A673 (cell line): ENCODE measurements around the gene CPE. TPM values are rescaled to one million over a fixed set of nuclear protein-coding genes. Genes with fewer than 3 reads are reported as not detected.

Experiments used
- BruUV-seq: library from RNA; stranded (reverse); fragments of 400-500 nt; replicated peaks from 2 replicates; lab custom pipeline; 2021; lab: Mats Ljungman, UMichigan
- CTCF ChIA-PET: fragments of 300-600 bp; sonication (Branson Sonifier 250); formaldehyde crosslinking; loops from one replicate; lab custom pipeline; 2022; ENCODE audit warnings: antibody characterized with exemption; lab: Charles Lee
- POLR2A ChIA-PET: fragments of 300-600 bp; sonication (Branson Sonifier 250); formaldehyde crosslinking; loops from one replicate; lab custom pipeline; 2022; ENCODE audit warnings: antibody characterized with exemption; ENCODE audit not compliant: low non-redundant PET; lab: Charles Lee
- DNase-seq: peaks from one replicate; pipeline ENCODE4 v3.0.0-alpha.2; 2015; ENCODE audit warnings: low spot score
- H3K27ac ChIP-seq: fragments of 200-600 bp; sonication (generic); 2 replicates; pipeline ENCODE4 v1.5.1; 2016; ENCODE audit warnings: mixed run types, low read depth, mild to moderate bottlenecking, mixed read lengths, antibody characterized with exemption, low read length; ENCODE audit not compliant: poor library complexity, severe bottlenecking
- H3K27me3 ChIP-seq: fragments of 200-600 bp; sonication (generic); replicated peaks from 2 replicates; pipeline ENCODE4 v1.6.1; 2017; ENCODE audit warnings: mixed run types, low read depth, mild to moderate bottlenecking, mixed read lengths, antibody characterized with exemption, low read length; ENCODE audit not compliant: insufficient read depth, poor library complexity
- H3K36me3 ChIP-seq: fragments of 200-600 bp; sonication (generic); 2 replicates; pipeline ENCODE4 v1.6.1; 2016; ENCODE audit warnings: mixed run types, mild to moderate bottlenecking, mixed read lengths, antibody characterized with exemption, low read length; ENCODE audit not compliant: insufficient read depth, poor library complexity, severe bottlenecking
- H3K4me1 ChIP-seq: fragments of 200-600 bp; sonication (generic); 2 replicates; pipeline ENCODE4 v1.6.1; 2017; ENCODE audit warnings: mixed run types, mild to moderate bottlenecking, mixed read lengths, antibody characterized with exemption, low read length; ENCODE audit not compliant: insufficient read depth, poor library complexity, severe bottlenecking
- H3K4me3 ChIP-seq: fragments of 200-600 bp; sonication (generic); 2 replicates; pipeline ENCODE4 v1.5.1; 2016; ENCODE audit warnings: low read depth, mixed run types, mild to moderate bottlenecking, mixed read lengths, low read length; ENCODE audit not compliant: poor library complexity, severe bottlenecking
- H3K9me3 ChIP-seq: fragments of 200-600 bp; sonication (generic); 2 replicates; pipeline ENCODE4 v1.6.1; 2016; ENCODE audit warnings: mixed run types, low read depth, mild to moderate bottlenecking, mixed read lengths, antibody characterized with exemption, low read length; ENCODE audit not compliant: poor library complexity, severe bottlenecking
- CTCF ChIP-seq: fragments of 300-800, 200-600 bp; sonication (generic); conservative IDR thresholded peaks from 2 replicates; pipeline ENCODE4 v1.5.1; 2017; ENCODE audit warnings: low read depth, mild to moderate bottlenecking, antibody characterized with exemption, low read length, moderate library complexity, mixed read lengths
- EZH2 ChIP-seq: fragments of 200-600 bp; sonication (generic); IDR thresholded peaks from 2 replicates; pipeline ENCODE4 v1.6.1; 2017; ENCODE audit warnings: borderline replicate concordance, low read depth, mild to moderate bottlenecking, mixed read lengths, antibody characterized with exemption, low read length; ENCODE audit not compliant: poor library complexity, severe bottlenecking
- intact Hi-C: fragments of 100-400 bp; cut with micrococcal nuclease; formaldehyde crosslinking; loops from one replicate; pipeline ENCODE4 v1.10.0; 2022; ENCODE audit not compliant: unreplicated experiment
- total RNA-seq: library from RNA; stranded (reverse); gene quantifications from 2 replicates; pipeline ENCODE4 v1.2.3, GENCODE V29; 2021

The CPE gene
- total RNA-seq, 1 experiment from 2014 or later: 27.2 TPM

GRCh38 chr4:165384186-165384585, 5.4 kb downstream of the CPE start:
- intact Hi-C loops: no loop called here
- ChIA-PET CTCF (no interaction called here), POLR2A (no interaction called here)
- BruUV-seq: no TSS peak
- Histone ChIP-seq H3K4me1 (peaks cover 29% of the 10 kb centered on the region), H3K4me3 (no peak overlapping the region), H3K27ac (peak overlapping the region; percentile 20), H3K9me3 (no peaks in the 10 kb centered on the region), H3K27me3 (no peaks in the 10 kb centered on the region), H3K36me3 (no peaks in the 10 kb centered on the region)
- TF ChIP-seq EZH2 (no peak), CTCF (no peak)
- no peak for DNase-seq

DNA sequence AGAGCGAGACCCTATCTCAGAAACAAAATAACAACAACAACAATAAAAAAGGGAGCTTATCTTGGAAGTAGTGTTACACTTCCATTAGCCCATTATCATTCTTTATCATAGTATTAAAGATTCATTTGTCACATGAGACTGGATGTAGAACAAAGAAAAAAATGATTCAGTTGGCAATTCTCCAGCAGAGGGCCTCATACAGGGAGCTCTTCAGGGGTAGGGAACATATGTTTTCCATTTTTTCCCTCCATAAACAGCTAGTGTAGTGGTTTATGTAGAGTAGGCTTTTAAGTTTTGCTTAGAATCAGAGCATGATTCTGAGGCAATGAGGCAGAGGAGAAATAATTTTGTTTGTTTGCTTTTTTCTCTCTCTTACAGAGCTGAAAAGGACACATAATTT, 5.8 kb downstream of the CPE start:
- POLR2A ChIA-PET: no interaction called here
- Histone ChIP-seq H3K9me3 (no peaks in the 10 kb centered on the region), H3K4me1 (peaks cover 27% of the 10 kb centered on the region), H3K27ac (peak overlapping the region; percentile 51), H3K27me3 (no peaks in the 10 kb centered on the region), H3K4me3 (no peak overlapping the region), H3K36me3 (no peaks in the 10 kb centered on the region)
- intact Hi-C loops: no loop called here
- BruUV-seq: no TSS peak
- peak; percentile 30; the same call in 1 of the 2 replicates for TF ChIP-seq CTCF
- no peak for TF ChIP-seq EZH2
- DNase-seq: peak; percentile 78
- CTCF ChIA-PET: no interaction called here

DNA sequence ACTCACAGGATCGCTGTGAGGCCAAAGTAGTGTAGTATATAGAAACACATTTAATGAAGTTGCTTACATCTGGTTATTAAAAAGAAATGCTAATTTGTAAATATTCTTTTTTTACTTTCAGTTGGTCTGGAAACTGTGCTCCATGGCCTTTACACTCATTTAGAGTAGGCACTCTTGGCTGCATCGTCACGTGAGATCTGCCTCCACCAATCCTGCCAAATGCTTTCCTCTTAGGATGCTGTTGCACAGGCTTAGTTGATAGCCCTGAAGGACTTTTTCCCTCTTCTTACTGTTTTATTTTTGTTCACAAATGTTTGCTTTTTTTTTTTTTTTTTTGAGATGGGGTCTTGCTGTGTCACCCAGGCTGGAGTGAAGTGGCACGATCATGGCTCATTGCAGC, 6.3 kb downstream of the CPE start:
- POLR2A ChIA-PET: no interaction called here
- CTCF ChIA-PET: no interaction called here
- Histone ChIP-seq H3K9me3 (no peaks in the 10 kb centered on the region), H3K27me3 (no peaks in the 10 kb centered on the region), H3K36me3 (no peaks in the 10 kb centered on the region), H3K4me1 (peaks cover 23% of the 10 kb centered on the region), H3K4me3 (no peak overlapping the region), H3K27ac (peak overlapping the region; percentile 51)
- BruUV-seq: no TSS peak
- intact Hi-C loops: no loop called here
- DNase-seq: no peak
- TF ChIP-seq CTCF (no peak), EZH2 (no peak)
